HG03565 (cell line): ENCODE results near the gene RANBP9.

ENCODE experiments used
- ATAC-seq: cut with Tn5 transposase; IDR thresholded peaks from one replicate; pipeline ENCODE4 v1.9.1; 2021; ENCODE audit warnings: mild to moderate bottlenecking, moderate library complexity; ENCODE audit not compliant: unreplicated experiment

Gene RANBP9

GRCh38 chr6:13655700-13656099, 55.9 kb downstream of the RANBP9 start:
- no peak for ATAC-seq

GRCh38 chr6:13654496-13654895, 57.1 kb downstream of the RANBP9 start:
- no peak for ATAC-seq

- no peak for ATAC-seq
Measured at GRCh38 chr6:13653296-13653695, 58.3 kb downstream of the RANBP9 start.

GRCh38 chr6:13649393-13649792, 62.2 kb downstream of the RANBP9 start:
- ATAC-seq, result no peak

GRCh38 chr6:13648850-13649249, 62.8 kb downstream of the RANBP9 start:
- no peak for ATAC-seq

- ATAC-seq, result no peak
Measured at GRCh38 chr6:13643125-13643524, 68.5 kb downstream of the RANBP9 start.

GRCh38 chr6:13641315-13641714, 70.3 kb downstream of the RANBP9 start:
- ATAC-seq, result no peak

- no peak for ATAC-seq
Measured at GRCh38 chr6:13638626-13639025, 73.0 kb downstream of the RANBP9 start.

GRCh38 chr6:13638014-13638413, 73.6 kb downstream of the RANBP9 start:
- no peak for ATAC-seq

- no peak for ATAC-seq
Measured at GRCh38 chr6:13635948-13636658, 75.5 kb downstream of the RANBP9 start.

- ATAC-seq, result no peak
Measured at GRCh38 chr6:13633343-13633742, 78.3 kb downstream of the RANBP9 start.

GRCh38 chr6:13630499-13630898, 81.1 kb downstream of the RANBP9 start:
- ATAC-seq, result no peak

GRCh38 chr6:13629459-13630116, 82.0 kb downstream of the RANBP9 start:
- ATAC-seq, result no peak

GRCh38 chr6:13624871-13625288, 86.8 kb downstream of the RANBP9 start:
- ATAC-seq, result no peak

GRCh38 chr6:13617066-13617465, 94.6 kb downstream of the RANBP9 start:
- ATAC-seq, result no peak

- ATAC-seq, result no peak
Measured at GRCh38 chr6:13615792-13616120, 95.9 kb downstream of the RANBP9 start.

- ATAC-seq, result peak; percentile 88
Measured at GRCh38 chr6:13614926-13615791, 96.5 kb downstream of the RANBP9 start, which contains the start of gene NOL7. TSS of gene NOL7 (plus strand) at chr6:13615335. CDS start at chr6:13615359, 24 bp downstream.

- peak; percentile 5 for ATAC-seq
Measured at GRCh38 chr6:13614126-13614925, 97.3 kb downstream of the RANBP9 start.

GRCh38 chr6:13613029-13613594, 98.5 kb downstream of the RANBP9 start:
- ATAC-seq, result no peak

- no peak for ATAC-seq
Measured at GRCh38 chr6:13611715-13612114, 99.9 kb downstream of the RANBP9 start.
